Stimulated activated CD4-positive, alpha-beta T cell treated with anti-CD3 and anti-CD28 coated beads, Interleukin-1b, Interleukin-23, amount 100 ng/mL, for 24 hours (primary cell): ENCODE measurements around the gene SMG5.

Experiments used
- DNase-seq, 4 experiments: peaks; one replicate each; pipeline ENCODE4 v3.0.0-alpha.2; 2020; ENCODE audit warnings: low read depth in 4 of 4, low spot score in 1 of 4

SMG5 gene

DNA sequence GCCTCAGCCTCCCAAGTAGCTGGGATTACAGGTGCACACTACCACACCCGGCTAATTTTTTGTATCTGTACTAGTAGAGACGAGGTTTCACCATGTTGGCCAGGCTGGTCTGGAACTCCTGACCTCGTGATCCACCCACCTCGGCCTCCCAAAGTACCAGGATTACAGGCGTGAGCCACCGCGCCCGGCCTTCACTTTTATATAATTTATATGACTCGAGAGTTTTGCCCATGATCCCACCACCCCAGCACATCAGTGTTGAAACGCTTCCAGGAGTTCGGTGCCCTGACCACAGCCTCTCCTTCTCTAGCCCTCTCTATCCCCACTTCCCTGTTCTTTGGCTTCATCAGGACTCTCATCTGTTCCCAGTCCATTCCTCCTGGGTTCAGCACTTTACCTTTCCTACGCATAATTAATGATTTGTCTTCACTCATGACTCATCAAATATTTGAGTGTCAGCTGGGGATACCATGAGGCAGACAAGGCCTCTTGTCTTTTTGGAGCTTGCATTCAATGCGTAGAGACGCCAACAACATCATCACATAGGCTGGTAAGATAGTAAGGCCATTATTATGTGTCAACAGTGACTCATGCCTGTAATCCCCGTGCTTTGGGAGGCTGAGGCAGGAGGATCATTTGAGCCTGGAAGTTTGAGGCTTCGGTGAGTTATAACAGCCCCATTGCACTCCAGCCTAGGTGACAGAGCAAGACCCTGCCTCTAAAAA lies 68.4 kb downstream of the SMG5 start:
- DNase-seq: peak in 1 of 4 experiments; percentile 30

DNA sequence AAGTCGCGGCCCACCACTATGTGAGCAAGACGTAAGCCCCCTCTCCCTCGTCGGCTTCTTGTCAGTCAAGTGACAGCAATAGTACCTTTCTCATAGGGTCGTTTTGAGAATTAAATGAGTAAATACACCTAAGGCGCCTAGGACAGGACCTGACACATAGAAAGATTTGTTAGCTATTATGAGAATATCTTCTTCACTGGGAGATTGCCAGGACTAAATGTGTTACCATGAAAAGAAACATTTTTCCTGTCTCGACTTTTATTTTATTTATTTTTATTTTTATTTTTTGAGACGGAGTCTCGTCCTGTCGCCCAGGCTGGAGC lies 69.0 kb downstream of the SMG5 start:
- DNase-seq: no peak

DNA sequence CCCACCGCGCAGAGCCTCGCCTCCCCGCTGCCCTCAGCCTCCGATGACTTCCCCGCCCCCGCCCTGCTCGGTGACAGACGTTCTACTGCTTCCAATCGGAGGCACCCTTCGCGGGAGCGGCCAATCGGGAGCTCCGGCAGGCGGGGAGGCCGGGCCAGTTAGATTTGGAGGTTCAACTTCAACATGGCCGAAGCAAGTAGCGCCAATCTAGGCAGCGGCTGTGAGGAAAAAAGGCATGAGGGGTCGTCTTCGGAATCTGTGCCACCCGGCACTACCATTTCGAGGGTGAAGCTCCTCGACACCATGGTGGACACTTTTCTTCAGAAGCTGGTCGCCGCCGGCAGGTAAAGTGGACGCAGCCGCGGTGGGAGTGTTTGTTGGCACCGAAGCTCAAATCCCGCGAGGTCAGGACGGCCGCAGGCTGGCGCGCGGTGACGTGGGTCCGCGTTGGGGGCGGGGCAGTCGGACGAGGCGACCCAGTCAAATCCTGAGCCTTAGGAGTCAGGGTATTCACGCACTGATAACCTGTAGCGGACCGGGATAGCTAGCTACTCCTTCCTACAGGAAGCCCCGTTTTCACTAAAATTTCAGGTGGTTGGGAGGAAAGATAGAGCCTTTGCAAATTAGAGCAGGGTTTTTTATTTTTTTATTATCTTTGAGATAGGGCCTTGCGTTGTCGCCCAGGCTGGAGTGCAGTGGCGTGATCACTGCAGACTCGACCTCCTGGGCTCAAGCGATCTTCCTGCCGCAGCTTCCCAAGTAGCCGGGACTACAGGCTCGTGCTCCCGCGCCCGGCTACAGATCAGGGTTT lies 69.6 kb downstream of the SMG5 start, which contains the start of gene PMF1:
PMF1 (plus strand) TSS at position 175 of the 811 bp plus-strand sequence; CDS start at position 184, 9 bp downstream.
- peak; percentile 87 to 98 (median 94) for DNase-seq

DNA sequence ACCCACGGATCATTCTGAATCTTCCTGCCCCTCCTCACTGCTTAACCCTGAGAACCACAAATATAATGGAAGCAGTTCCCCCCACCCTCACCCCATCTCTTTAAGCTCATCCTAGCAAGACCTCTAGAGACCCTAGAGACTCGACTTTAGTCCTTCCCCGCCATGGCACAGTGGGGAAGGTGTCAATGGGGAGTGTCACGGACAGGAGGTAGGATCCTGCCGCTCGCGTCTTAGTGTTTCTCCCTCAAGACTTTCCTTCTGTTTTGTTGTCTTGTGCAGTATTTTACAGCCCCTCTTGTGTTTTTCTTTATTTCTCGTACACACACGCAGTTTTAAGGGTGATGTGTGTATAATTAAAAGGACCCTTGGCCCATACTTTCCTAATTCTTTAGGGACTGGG lies 70.5 kb downstream of the SMG5 start:
- no peak for DNase-seq

DNA sequence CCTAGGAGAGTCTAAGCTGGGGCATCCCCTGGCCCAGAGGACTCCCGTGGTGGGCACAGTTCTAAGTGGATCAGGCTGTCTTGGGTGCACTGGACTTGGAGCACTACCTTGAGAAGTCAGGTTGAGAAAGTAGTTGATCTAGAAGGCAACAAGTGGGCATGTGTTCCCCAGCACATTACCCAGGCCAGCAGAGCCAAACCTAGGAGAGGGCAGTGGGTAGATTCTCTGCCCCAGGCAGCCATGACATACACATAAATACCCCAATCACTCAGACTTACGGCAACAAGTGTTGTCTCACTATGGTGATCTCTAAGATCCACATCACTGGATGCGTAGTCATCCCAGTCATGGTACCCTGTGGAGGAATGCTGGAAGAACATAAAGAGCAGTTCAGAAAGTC lies 71.4 kb downstream of the SMG5 start:
- no peak for DNase-seq

DNA sequence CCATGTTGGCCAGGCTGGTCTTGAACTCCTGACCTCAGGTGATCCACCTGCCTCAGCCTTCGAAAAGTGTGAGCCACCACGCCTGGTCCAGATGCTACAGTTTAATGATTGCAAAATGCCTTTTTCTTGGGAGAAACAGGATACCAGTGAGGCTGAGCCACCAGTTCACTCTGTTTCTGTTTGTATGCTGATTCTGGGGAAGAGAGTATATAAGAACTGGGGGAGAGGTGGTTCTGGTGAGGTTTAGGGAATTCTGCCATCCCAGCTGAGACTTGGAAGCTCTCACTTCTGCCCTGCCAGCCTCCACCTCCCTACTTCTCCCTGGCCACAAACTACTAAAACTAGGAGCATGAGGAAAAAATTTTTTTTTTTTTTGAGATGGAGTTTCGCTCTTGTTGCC lies 77.9 kb downstream of the SMG5 start:
- no peak for DNase-seq

DNA sequence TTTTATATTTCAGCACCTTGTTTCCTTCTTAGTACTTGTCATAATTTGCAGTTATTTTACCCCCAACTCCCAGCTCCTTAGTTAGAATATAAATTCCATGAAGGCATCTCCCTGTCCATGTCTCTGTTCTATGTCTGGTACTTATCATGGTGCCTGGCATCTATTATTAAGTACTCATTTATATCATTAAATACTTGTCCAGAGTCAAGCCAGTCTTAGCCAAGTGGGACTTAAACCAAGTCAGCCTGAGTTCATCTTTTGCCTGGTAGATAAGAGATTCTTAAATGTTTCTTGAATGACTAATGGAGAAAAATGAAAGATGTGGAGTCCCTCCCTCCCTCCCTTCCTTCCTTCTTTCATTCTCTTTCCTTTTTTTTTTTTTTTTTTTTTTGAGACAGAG lies 79.3 kb downstream of the SMG5 start:
- no peak for DNase-seq

DNA sequence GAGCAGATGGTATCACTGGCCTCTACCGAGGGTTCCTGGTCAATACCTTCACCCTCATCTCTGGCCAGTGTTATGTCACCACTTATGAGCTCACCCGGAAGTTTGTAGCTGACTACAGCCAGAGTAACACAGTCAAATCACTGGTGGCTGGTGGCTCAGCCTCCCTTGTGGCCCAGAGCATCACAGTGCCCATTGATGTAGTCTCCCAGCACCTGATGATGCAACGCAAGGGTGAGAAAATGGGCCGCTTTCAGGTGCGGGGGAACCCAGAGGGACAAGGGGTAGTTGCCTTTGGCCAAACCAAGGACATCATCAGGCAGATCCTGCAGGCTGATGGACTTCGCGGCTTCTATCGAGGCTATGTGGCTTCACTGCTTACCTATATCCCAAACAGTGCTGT lies 82.6 kb downstream of the SMG5 start:
- no peak for DNase-seq
